Left forelimb (tissue), 1 donor: ENCODE measurements around the gene DENND1A.
"Not testable (repeated sequence)": the region's sequence is repeated elsewhere in the genome, so short reads cannot be mapped to it uniquely, and the experiment has no call there.

ENCODE experiments used
- DNase-seq: peaks from one replicate; pipeline ENCODE4 v3.0.0-alpha.2; 2018; ENCODE audit warnings: low spot score

Gene DENND1A

DNA sequence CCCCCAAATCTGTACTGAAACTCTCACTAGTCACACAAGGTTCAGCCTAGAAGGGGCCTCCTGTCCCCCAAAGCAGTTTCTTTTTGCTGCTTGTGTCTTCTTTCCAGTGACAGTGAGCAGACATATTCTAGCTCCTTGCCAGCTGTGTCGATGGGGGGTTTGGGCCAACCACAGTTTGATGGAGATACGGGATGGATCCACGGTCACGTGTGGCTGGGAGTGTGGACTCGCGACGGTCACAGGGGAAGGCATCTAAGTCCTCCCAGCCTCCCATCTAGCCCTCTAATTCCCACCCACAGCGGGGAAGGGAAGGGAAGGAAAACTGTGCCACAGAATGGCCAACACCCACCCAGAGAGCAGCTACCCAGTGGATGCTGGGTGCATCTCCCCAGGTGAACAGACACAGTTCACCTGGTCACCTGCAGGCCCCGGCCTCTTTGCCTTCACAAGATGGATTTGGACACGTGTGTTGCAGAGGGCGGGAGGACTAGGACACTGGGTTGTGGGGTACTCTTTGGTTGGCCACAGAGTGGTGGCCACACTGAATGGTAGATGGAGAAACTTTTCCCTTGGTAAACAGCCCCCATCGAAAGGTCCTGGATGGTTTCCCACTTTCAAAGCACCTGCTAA lies 519.5 kb downstream of the DENND1A start:
- no peak for DNase-seq

DNA sequence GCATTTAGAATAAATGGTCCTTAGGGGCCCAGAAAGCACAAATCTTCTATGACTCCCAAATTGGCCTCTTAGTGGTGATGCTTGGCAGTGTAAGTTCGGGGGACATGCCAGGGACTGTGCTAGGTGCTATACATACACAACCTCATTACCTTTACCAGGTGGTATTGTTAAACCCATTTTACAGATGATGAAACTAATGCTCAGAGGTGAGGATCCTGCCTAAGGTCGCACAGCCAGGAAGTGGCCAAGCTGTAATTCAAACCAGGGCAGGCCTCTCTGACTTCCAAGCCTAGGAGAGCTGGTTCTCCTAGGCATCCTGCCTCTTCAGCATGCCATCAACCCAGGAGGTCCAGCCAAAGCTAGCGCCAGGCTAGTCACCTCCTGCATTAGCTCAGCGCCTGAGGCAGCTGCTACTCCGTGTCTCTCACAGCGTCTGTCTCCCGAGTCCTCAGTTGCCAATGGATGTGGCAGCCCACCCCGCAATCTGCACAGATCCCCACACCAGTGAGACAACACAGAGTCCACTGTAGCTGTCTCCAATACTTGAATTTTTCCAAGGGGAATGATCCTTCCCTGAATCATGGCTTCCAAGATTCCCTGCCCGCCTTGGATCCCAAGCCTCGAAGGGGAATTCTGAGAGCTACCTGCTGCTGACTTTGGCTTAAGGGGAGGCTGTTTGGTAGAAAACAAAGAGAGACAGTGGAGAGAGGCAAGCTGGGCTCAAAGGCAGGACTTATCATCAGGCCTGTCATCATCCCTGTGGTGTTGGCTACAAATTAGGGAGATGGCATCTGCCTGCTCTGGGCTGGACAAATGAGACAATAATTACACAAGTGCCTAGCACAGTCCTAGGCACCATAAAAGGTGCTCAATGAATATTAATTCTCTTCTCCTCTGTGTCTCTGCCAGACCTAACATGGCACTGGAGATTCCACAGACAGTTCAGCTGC lies 521.3 kb downstream of the DENND1A start:
- no peak for DNase-seq

DNA sequence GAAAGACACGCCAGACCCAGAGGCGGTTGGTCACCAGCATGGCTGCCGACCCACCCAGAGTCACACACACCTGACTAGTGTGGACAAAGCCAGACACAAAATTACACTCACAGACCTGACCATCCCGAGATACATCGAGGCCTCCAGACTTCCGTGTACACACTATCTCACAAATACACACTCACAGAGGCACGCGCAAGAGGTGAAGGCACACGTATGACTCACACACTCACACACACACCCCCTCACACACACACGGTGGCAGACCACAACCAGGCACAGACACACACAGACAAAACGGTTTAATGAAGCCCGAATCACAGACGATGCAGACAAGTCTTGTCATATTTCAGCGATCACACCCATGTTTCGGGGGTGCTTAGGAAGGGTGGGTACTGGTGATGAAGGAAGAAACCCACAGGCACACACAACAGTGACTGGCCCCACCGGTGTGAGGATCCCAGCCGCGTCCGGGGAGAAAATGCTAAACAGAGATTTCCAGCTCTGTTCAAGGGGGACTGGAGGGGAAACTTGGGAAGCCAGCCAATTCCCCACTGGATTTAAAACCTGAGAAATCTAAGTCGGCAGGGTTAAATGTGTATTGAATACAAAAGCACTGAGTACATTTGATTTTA lies 522.6 kb downstream of the DENND1A start:
- no peak for DNase-seq

DNA sequence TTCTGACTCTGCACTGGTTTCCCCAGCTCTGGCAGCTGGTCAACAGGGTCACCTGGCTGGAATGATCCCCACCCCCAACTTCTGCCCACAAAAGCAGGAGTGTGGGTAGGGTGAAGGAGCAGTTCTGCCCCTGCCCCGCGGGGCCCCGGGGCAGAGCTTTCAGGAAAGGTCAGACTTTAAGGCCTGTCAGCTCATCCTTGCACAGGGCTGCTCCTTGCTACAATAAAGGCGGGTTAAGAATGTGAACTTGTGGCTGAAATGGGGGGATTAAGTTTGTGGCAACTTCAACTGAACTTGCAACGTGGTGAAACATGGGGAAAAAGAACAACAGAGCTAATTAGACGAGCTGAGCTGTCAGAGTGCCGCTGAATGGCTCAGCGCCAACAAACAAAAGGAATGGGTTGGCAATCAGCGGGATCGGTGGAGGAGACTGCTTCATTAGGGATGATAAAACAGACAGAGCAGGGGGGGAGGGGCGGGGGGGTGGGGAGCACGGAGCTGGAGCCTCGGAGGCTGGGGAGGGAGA lies 523.2 kb downstream of the DENND1A start:
- DNase-seq = no peak

DNA sequence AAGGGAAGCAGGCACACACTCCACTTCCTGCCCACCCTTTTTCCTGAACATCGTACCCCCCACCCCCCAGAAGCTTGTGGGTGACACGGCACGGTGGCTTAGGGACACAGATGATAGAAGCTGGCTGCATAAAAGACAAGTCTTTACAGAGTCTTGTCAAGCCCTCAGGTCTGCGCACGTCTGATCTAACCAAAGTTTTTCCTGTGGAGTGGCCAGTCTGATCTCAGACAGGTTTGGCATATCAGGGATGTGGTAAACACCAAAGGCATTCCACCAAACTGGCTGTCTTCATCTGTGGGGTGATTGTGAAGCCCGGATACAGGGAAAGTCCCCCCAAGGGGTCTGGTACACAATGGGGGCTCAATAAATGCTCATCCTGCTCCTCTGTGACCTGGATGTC lies 523.9 kb downstream of the DENND1A start:
- DNase-seq = no peak

DNA sequence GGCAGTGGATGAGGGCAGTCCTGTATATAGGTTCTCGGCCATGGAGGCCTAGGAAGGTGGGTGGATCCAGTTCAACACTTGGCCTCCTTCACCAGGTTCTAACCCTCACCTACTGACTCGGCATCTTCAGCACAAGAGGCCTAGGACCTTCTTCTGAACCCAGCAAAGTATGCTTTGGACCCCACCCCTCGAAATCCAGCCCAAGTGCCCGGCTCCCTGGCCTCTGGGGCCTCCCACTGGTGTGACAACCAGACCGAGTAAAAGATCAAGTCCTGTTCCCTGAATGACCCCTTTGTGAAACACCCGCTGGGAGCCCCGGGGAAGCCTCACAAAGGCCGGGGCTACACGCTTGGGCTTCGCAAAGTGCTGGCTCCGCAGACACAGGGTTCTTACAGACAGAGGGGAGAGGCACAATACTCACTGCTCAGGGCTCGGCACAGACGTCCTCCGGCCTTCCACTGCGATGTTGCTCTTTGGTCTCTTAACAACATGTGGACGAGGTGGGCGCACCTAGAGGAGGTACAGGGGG lies 526.9 kb downstream of the DENND1A start:
- DNase-seq = no peak

DNA sequence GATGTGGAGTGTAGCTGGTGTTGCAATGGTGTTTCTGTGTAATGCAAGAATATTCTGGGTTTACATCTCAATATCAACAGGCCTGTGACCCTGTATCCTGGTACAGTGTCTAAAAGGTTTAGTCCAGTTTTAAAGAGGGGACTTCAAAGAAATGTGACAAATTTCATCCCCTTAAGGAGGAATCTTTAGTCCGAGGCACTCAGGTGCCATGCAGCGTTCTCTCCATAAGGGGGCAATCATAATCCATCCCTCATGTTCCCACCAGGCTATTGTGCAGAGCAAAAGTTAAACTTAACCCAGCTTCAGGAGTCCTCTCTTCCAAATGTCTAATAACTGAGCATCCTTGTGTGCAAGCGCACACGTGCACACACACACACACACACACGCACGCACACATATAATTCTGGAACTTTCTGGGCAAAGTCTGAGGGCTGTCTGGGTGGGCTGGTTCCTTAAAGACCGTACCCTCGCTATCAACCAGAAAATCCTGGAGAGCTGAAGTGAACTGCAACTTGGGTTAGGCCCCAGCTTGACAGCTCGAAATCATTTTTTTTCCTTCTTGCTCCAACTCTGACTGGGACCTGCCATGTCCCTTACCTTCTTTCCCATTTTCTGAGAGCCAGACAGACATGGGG lies 527.9 kb downstream of the DENND1A start:
- DNase-seq = no peak

DNA sequence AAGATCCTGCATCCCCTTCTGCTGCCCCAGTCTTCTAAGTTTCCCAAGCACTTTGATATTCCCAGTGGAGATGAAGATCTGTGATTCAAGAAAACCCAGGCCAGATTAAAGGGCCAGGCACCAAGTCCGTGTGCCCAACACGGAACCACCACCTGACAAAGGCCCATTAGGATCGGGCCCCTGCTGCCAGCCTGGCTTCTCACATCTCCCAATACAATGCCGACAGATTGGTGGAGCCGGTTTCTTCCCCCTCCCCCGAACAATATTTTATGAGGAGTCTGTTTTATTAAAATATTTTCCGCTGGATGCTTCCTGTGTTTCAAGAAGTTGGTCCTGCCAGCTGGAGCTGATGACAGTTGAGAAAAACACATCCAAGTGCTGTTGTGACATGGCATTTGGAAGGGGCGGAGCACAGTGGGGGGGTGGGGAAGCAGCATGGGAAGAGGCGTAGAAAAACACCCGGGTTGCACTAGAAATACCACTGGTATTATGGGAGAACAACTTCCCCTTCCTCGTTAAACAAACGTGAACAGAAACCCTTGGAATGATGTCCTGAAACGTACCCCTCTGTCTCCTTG lies 528.9 kb downstream of the DENND1A start:
- DNase-seq = no peak

DNA sequence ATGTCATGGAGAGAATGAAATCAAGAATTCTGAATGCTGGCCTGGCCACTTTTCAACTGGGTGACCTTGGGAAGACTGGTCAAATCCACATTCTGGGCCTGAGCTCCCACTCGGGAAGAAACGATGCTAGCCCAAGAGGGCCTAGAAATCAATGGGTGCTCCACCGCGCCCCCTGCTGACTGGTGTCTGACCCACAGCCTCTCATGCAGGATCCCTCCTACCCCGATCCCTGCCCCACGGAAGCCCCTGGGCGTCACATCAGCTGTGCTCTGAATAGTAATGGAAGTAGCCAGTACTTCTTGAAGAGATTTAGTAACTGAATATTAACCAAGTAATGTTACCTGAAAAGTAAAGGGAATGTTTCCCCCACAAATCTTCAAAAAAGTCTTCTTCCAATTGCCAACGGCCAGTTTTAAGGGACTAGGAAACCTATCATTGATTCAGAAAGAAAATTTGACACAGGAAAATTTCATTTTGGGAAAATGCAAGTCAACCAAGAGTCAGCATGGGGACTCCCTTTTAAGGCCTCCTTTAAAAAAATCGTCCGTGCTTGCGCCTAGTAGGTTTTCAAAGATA lies 530.0 kb downstream of the DENND1A start:
- no peak for DNase-seq

DNA sequence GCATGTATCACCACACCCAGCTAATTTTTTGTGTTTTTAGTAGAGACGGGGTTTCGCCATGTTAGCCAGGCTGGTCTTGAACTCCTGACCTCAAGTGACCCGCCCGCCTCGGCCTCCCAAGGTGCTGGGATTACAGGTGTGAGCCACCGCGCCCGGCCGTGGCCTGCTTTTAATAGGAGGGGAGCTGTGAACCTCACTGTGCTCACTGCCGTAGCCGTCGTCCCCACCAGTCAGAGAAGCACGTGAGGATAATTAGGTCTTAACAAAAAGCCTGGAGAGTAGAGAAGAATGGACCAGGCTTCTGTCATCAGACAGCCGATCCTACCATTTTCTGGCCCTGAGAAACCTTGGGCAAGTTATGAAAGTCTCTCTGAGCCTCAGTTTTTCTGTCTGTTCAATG lies 531.0 kb downstream of the DENND1A start:
- not testable (repeated sequence) for DNase-seq

DNA sequence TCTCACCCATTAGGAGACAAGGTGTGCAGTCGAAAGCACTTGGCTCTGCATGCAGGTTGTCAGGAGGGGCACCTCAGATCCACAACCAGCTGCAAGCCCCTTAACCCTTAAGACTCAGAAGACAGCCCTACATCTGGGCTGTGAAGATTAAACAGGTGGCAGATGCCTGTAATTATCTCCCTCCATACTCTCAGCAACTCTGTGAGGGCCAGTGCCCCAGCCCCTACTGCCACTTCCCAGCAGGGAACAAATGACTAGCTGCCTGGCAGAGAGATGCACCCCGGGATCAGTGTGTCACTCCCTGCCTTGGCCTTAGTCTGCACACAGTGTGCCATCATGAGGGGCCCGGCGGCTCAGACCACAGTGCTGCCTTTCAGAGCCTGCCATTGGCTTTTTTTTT lies 532.0 kb downstream of the DENND1A start:
- DNase-seq = no peak

DNA sequence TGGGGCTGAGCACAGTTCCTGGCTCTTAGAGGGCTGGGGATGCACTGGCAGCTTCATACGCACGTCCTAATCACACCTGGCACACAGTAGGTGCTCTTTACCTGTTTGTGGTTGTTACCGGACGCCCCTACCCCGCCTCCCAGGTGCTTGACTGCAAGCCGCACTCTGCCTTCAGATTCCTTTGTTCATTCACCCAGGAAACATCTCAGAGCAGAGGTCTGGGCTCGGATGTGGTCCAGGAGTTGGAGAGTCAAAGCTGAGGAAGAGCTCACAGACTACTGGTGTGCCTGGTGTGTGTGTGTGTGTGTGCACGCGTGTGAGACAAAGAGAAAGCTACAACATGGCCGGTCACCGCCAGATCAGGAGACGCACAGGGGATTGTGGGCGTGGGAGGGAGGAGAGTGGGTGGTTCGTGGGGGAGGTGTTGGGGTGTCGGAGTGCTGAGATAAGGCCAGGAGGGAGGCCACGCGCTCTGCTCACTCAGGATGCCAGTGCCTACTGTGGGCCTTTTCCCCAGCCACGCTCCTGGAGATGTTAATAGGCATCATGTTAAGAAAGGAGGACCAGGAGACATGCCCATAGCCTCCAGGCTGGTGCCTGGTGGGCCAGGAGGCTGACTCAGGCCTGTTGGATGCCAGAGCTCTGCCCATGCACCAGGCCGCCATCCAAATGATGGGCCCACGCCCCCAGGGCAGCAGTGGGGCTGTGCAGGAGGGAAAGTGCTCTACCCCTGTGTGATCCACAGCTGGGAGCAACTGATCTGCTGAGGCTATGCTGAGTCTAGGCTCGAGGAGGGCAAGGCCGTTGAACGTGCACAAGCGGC lies 534.0 kb downstream of the DENND1A start:
- DNase-seq = no peak

DNA sequence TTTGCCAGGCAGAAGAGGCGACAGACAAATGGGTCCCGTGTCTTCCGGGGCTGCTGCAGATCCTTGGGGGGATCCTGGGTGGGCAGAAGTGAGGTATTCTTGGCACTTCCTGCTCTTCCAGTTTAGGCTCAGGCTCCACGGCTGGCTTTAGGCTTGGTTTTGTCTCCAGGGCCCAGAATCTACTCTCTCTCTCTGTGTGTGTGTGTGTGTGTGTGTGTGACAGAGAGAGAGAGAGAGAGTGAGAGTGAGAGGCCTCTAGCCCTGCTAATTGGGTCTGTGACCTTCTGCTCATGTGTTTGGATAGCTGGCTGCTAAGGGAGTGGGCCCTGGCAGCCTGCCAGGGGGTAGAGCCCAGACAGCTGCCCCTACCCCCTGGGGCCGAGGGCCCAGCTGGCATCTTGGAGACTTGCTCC lies 534.6 kb downstream of the DENND1A start:
- DNase-seq = no peak

DNA sequence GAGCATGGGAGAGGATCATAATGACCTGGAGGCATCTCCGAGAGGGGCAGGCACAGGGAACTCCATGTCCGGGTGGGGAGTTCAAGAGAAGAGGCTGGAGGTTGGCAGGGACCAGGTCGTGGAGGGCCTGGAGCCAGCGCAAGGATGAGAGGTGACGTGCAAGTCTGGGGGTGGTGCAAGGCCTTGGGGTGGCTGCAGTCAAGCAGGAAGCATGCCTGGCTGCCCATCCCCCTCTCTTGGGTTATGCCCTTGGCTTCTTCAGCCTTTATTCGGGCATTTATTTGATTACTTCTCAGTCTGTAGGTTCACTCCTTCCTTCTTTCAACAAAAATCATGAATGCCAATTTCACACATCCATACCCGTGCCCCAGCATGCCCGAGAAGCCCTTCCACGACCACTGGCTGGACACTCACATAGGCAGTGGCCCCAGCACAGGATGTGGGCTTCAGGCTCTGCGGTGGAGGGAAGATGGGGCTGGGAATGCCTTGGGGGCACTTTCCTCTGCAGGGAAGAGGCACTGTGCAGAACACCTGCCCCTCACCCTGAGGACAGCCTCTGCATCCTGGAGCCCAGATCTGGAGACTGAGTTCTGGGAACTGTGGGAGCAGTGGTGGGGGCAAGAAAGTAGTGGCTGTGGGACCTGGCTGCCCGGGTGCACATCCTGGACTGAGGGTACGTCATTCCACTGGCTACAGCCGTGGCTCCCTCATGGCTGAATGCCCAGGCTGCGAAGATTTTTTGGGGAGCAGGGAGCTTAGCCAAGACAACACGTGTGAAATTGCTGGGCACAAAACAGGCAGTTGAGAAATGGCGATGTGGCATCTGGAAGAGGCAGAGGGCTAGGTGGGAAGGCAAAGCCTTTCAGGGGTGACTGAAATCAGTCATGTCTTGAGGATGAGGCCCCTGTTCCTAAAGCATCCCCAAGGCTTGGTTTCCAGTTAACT lies 535.4 kb downstream of the DENND1A start:
- no peak for DNase-seq

DNA sequence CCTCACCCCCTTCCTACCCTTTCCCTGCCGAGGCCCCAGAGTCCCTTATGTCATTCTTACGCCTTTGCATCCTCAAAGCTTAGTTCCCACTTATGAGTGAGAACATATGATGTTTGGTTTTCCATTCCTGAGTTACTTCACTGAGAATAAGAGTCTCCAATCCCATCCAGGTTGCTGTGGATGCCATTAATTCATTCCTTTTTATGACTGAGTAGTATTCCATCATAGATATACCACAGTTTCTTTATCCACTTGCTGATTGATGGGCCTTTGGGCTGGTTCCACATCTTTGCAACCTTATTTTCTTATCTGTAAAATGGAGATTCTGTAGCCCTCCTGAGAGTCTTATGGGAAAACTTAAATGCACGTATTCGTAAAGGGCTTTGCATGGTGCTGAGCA lies 537.1 kb downstream of the DENND1A start:
- no peak for DNase-seq

DNA sequence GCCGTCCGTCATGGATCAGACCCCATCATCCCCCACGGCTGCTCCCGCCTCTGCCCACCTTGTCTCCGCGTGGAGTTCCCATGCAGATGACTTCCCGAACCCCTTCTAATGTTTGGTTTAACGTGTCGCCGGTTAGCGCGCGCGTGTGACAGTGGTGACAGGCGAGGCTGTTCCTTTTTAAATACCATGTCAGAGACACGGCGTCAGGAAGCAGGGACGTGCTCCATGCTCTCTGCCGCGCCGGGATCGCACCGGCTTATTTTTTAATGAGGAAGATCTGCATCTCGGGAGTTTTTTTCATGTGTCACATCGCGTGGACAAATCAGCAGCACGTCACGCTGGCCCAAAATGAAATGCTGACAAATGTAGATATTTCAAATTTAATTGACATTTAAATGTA lies 538.0 kb downstream of the DENND1A start:
- no peak for DNase-seq

DNA sequence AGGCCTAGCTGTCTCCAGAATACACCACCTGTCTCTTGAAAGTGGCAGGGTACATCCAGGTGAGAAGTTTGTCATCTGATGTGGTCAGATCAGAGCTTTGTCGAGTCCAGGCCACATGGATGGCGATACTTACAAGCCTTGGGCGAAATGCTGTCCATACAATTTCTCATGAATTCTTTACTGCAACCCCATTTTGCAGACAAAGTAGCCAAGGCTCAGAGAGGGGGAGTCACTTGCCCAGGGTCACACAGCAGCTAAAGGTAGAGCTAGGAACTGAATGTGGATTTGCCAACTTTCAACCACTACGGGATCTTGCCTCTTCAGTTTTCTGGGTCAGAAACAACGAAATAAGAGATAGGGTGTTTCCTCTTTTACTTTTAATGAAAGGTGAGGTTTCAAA lies 538.7 kb downstream of the DENND1A start:
- no peak for DNase-seq

DNA sequence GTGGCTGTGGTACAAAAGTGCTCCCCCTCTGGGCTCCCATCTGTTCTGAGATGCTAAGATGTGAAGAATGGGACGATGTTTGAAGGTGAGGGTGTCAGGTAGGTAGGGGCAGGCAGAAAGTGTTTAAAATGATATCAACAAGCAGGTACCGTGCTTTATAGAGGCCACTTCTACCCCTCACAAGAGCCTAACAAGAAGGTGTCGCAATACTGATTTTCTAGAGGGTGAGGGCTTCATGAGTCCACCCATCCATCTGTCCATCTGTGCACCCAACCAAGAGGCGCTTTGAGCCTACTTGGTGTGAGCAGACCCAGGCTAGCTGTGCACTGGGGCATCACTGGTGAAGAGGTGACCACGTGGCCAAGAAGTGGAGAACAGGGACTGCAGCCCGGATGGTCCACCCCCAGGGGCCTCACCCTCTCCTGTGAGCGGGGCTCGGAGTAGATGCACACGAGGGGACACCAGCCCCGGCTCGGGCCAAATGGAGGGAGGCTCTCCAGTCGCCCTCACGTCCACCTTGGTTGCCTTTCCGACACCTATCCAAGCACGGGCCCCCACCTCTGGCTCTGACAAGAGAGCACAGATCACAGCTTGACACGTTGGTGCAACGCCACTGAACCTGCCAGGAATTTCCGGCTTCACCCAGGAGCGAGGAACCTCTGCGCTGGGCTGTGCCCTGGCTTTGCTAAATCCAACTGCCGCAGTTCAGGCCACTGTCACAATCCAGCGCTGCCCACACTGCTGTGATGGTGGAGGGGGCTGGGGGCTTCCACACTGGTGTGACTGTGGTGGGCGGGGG lies 539.4 kb downstream of the DENND1A start:
- DNase-seq = no peak
